PC-9 (cell line): ENCODE measurements around the gene CCT3. TPM values are rescaled to one million over a fixed set of nuclear protein-coding genes. Genes with fewer than 3 reads are reported as not detected.

Experiments
- BruUV-seq: library from RNA; stranded (reverse); fragments of 400-500 nt; replicated peaks from 2 replicates; lab custom pipeline; 2021; lab: Mats Ljungman, UMichigan
- CTCF ChIA-PET: fragments of 300-600 bp; sonication (Branson Sonifier 250); formaldehyde crosslinking; loops from one replicate; lab custom pipeline; 2022; ENCODE audit warnings: antibody characterized with exemption; lab: Charles Lee
- POLR2A ChIA-PET: fragments of 300-600 bp; sonication (Branson Sonifier 250); formaldehyde crosslinking; loops from one replicate; lab custom pipeline; 2022; ENCODE audit warnings: antibody characterized with exemption; ENCODE audit not compliant: unreplicated experiment; lab: Charles Lee
- DNase-seq, 2 experiments: peaks; one replicate each; pipeline versions ENCODE4 v3.0.0 to v3.0.0-alpha.2; 2015 to 2022; ENCODE audit warnings: mixed read lengths in 1 of 2
- H2AFZ ChIP-seq: fragments of 200-600 bp; sonication (generic); 2 replicates; pipeline ENCODE4 v1.8.1; 2017; ENCODE audit warnings: antibody characterized with exemption
- H3F3A ChIP-seq: fragments of 200-600 bp; sonication (generic); 2 replicates; pipeline ENCODE4 v1.8.1; 2017; ENCODE audit warnings: antibody characterized with exemption, mild to moderate bottlenecking, low read depth; ENCODE audit not compliant: insufficient read depth
- H3K27ac ChIP-seq: fragments of 200-600 bp; sonication (generic); 2 replicates; pipeline ENCODE4 v1.6.1; 2016; ENCODE audit warnings: mixed run types
- H3K27me3 ChIP-seq: fragments of 200-600 bp; sonication (generic); 2 replicates; pipeline ENCODE4 v1.6.1; 2016; ENCODE audit warnings: low read depth, mixed run types; ENCODE audit not compliant: insufficient read depth
- H3K36me3 ChIP-seq: fragments of 200-600 bp; sonication (generic); 2 replicates; pipeline ENCODE4 v1.6.1; 2016; ENCODE audit warnings: low read depth, mixed run types
- H3K4me1 ChIP-seq: fragments of 200-600 bp; sonication (generic); replicated peaks from 2 replicates; pipeline ENCODE4 v1.6.1; 2016; ENCODE audit warnings: mixed run types; ENCODE audit not compliant: insufficient read depth
- H3K4me2 ChIP-seq: fragments of 200-600 bp; sonication (generic); 2 replicates; pipeline ENCODE4 v1.6.1; 2017; ENCODE audit warnings: mixed run types
- H3K4me3 ChIP-seq: fragments of 200-600 bp; sonication (generic); 2 replicates; pipeline ENCODE4 v1.6.1; 2016; ENCODE audit warnings: mixed run types
- H3K79me2 ChIP-seq: fragments of 200-600 bp; sonication (generic); 2 replicates; pipeline ENCODE4 v1.6.1; 2017; ENCODE audit warnings: low read depth, mixed run types
- H3K9me2 ChIP-seq: fragments of 200-600 bp; sonication (generic); 2 replicates; pipeline ENCODE4 v1.8.1; 2017; ENCODE audit warnings: mild to moderate bottlenecking; ENCODE audit not compliant: insufficient read depth
- H3K9me3 ChIP-seq: fragments of 200-600 bp; sonication (generic); 2 replicates; pipeline ENCODE4 v1.8.1; 2016; ENCODE audit warnings: low read depth; ENCODE audit not compliant: insufficient read depth
- H4K20me1 ChIP-seq: fragments of 200-600 bp; sonication (generic); 2 replicates; pipeline ENCODE4 v1.8.1; 2017; ENCODE audit not compliant: insufficient read depth
- EZH2 ChIP-seq: fragments of 200-600 bp; sonication (generic); IDR thresholded peaks from 2 replicates; pipeline ENCODE4 v1.8.0; 2017; ENCODE audit warnings: antibody characterized with exemption, low read depth
- intact Hi-C: fragments of 100-400 bp; cut with micrococcal nuclease; formaldehyde crosslinking; loops from one replicate; pipeline ENCODE4 v1.10.0; 2022; ENCODE audit not compliant: unreplicated experiment
- total RNA-seq: library from RNA; stranded (reverse); gene quantifications from 2 replicates; pipeline ENCODE4 v1.2.3, GENCODE V29; 2021
- TF ChIP-seq, protein P1 (sequence below): fragments of 200-600 bp; sonication (generic); conservative IDR thresholded peaks from 2 replicates; pipeline ENCODE4 v1.6.1; 2017; ENCODE audit warnings: mixed run types, antibody characterized with exemption, mild to moderate bottlenecking, moderate library complexity

Gene CCT3
- total RNA-seq, 1 experiment from 2014 or later = 317 TPM

- intact Hi-C loops = no loop called here
- CTCF ChIA-PET = no interaction called here
- H3K9me2 ChIP-seq = no peaks in the 10 kb centered on the region
- no peak overlapping the region for H2AFZ ChIP-seq
- H3K4me1 ChIP-seq = no peaks in the 10 kb centered on the region
- TF ChIP-seq, protein P1, sequence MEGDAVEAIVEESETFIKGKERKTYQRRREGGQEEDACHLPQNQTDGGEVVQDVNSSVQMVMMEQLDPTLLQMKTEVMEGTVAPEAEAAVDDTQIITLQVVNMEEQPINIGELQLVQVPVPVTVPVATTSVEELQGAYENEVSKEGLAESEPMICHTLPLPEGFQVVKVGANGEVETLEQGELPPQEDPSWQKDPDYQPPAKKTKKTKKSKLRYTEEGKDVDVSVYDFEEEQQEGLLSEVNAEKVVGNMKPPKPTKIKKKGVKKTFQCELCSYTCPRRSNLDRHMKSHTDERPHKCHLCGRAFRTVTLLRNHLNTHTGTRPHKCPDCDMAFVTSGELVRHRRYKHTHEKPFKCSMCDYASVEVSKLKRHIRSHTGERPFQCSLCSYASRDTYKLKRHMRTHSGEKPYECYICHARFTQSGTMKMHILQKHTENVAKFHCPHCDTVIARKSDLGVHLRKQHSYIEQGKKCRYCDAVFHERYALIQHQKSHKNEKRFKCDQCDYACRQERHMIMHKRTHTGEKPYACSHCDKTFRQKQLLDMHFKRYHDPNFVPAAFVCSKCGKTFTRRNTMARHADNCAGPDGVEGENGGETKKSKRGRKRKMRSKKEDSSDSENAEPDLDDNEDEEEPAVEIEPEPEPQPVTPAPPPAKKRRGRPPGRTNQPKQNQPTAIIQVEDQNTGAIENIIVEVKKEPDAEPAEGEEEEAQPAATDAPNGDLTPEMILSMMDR = no peak
- no peak for TF ChIP-seq EZH2
- BruUV-seq = no TSS peak
- H3F3A ChIP-seq = peaks cover 39% of the 10 kb centered on the region; the same call in 1 of the 2 replicates
- no peak for DNase-seq
- H3K36me3 ChIP-seq = no peaks in the 10 kb centered on the region
- H3K4me3 ChIP-seq = no peak overlapping the region
- H4K20me1 ChIP-seq = no peaks in the 10 kb centered on the region
- H3K27ac ChIP-seq = no peak overlapping the region
- no peaks in the 10 kb centered on the region for H3K27me3 ChIP-seq
- POLR2A ChIA-PET = no interaction called here
- H3K4me2 ChIP-seq = no peak overlapping the region
- no peaks in the 10 kb centered on the region for H3K9me3 ChIP-seq
- H3K79me2 ChIP-seq = no peaks in the 10 kb centered on the region
These were observed 34.9 kb downstream of the CCT3 start for GRCh38 chr1:156303241-156303640.

DNA sequence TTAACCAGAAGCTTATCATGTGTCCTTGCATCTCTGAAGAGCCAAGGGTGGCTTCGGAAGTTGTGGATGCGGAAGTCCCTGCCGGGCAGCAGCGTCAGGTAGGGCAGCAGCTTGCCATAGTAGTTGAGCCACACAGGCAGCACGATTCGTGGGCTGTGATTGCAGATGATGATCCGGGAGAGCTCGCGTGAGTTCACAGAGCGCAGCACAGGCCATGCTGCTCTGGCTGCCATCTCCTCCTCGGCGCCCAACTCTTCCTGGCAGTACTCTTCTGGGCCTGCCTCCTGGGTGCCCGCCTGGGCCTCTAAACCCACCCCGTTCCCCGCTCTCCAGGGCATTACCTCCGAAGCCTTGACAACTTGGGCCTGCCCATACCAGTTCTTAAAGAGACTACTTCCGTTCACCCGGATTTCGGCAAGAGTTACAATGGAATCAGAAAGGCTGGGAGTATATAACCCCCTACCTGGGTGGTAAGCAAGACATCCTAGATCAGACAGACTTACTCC, 39.2 kb downstream of the CCT3 start, which contains the start of gene VHLL:
Gene VHLL (minus strand): TSS at position 456 of the 506 bp plus-strand sequence. CDS start 118 bp downstream, at position 338.
- Histone ChIP-seq H3F3A (peaks cover 17% of the 10 kb centered on the region; the same call in 1 of the 2 replicates), H3K27ac (no peak within 1 kb of the TSS), H3K4me1 (peaks cover 8% of the 10 kb centered on the region; the same call in 1 of the 2 replicates), H3K9me2 (no peaks in the 10 kb centered on the region), H4K20me1 (no peaks in the 10 kb centered on the region), H3K27me3 (no peaks in the 10 kb centered on the region), H3K9me3 (no peaks in the 10 kb centered on the region), H3K36me3 (no peaks in the 10 kb centered on the region), H2AFZ (no peak within 1 kb of the TSS), H3K79me2 (no peaks in the 10 kb centered on the region), H3K4me2 (no peak within 1 kb of the TSS), H3K4me3 (no peak within 1 kb of the TSS)
- TF ChIP-seq, protein P1 = no peak
- no peak for TF ChIP-seq EZH2
- ChIA-PET POLR2A (interaction anchor here (0.7 kb wide), 1 partner anchor 15 kb away, joined by 3 read pairs; the partner anchor contains the start of gene TMEM79), CTCF (no interaction called here)
- no peak for DNase-seq
- intact Hi-C loops = no loop called here
- BruUV-seq = no TSS peak

GRCh38 chr1:156295391-156295947, 42.6 kb downstream of the CCT3 start, which contains the start of gene GLMP:
GLMP (minus strand) TSS chr1:156295679; CDS start chr1:156295645, 34 bp downstream.
- TF ChIP-seq, protein P1 = no peak
- TF ChIP-seq EZH2 = no peak
- BruUV-seq = no TSS peak
- peak in 1 of 2 experiments; percentile 40 for DNase-seq
- H3K9me3 ChIP-seq = no peaks in the 10 kb centered on the region
- peak within 1 kb of the TSS; percentile 96 for H3K4me2 ChIP-seq
- H3K4me3 ChIP-seq = peak within 1 kb of the TSS; percentile 80
- peaks cover 8% of the 10 kb centered on the region; the same call in 1 of the 2 replicates for H3K4me1 ChIP-seq
- peaks cover 15% of the 10 kb centered on the region; the same call in 1 of the 2 replicates for H3F3A ChIP-seq
- no peaks in the 10 kb centered on the region for H3K36me3 ChIP-seq
- peak within 1 kb of the TSS; percentile 95 for H2AFZ ChIP-seq
- no peaks in the 10 kb centered on the region for H3K27me3 ChIP-seq
- H3K27ac ChIP-seq = no peak within 1 kb of the TSS
- ChIA-PET POLR2A (interaction anchor here (0.6 kb wide), 2 partner anchors 11 to 32 kb away, joined by 3 read pairs; partner anchors contain the start of gene TMEM79), CTCF (interaction anchor here (0.6 kb wide), 1 partner anchor 63 kb away, joined by 3 read pairs; no protein-coding TSS in a partner anchor)
- intact Hi-C loops = no loop called here
- H3K79me2 ChIP-seq = no peaks in the 10 kb centered on the region
- H4K20me1 ChIP-seq = no peaks in the 10 kb centered on the region
- H3K9me2 ChIP-seq = no peaks in the 10 kb centered on the region
